NCI-H510A treated with DMSO at 0.1 percent for 48 hours (cell line): ENCODE results near the gene TNPO3.
"Not testable (repeated sequence)": the region's sequence is repeated elsewhere in the genome, so short reads cannot be mapped to it uniquely, and the experiment has no call there.

ENCODE experiments used
- DNase-seq: peaks from one replicate; lab custom pipeline; 2025; lab: John Stamatoyannopoulos, UW

Gene TNPO3

GRCh38 chr7:128920913-128921582 lies 133.9 kb downstream of the TNPO3 start:
- no peak for DNase-seq

- DNase-seq = no peak
Measured at GRCh38 chr7:128919881-128920799, 134.8 kb downstream of the TNPO3 start.

GRCh38 chr7:128919241-128919640 lies 135.7 kb downstream of the TNPO3 start:
- no peak for DNase-seq

- DNase-seq = no peak
Measured at GRCh38 chr7:128918016-128918665, 136.8 kb downstream of the TNPO3 start.

GRCh38 chr7:128917122-128917521 lies 137.8 kb downstream of the TNPO3 start:
- DNase-seq = no peak

- no peak for DNase-seq
Measured at GRCh38 chr7:128916643-128916915, 138.3 kb downstream of the TNPO3 start.

- no peak for DNase-seq
Measured at GRCh38 chr7:128915841-128916642, 138.9 kb downstream of the TNPO3 start.

GRCh38 chr7:128915271-128915819 lies 139.6 kb downstream of the TNPO3 start:
- no peak for DNase-seq

GRCh38 chr7:128914566-128915151 lies 140.3 kb downstream of the TNPO3 start:
- no peak for DNase-seq

GRCh38 chr7:128913870-128914565 lies 140.9 kb downstream of the TNPO3 start:
- no peak for DNase-seq

- not testable (repeated sequence) for DNase-seq
Measured at GRCh38 chr7:128912709-128913495, 142.0 kb downstream of the TNPO3 start.

- no peak for DNase-seq
Measured at GRCh38 chr7:128912281-128912680, 142.6 kb downstream of the TNPO3 start.

- no peak for DNase-seq
Measured at GRCh38 chr7:128911423-128912031, 143.4 kb downstream of the TNPO3 start.

GRCh38 chr7:128910569-128910945 lies 144.4 kb downstream of the TNPO3 start, which contains the start of gene KCP:
KCP (minus strand) TSS chr7:128910709; CDS start chr7:128910676, 33 bp downstream.
- no peak for DNase-seq

- peak; percentile 26 for DNase-seq
Measured at GRCh38 chr7:128909625-128910568, 145.0 kb downstream of the TNPO3 start.

- DNase-seq = no peak
Measured at GRCh38 chr7:128908750-128909624, 145.9 kb downstream of the TNPO3 start.
